SHP77 treated with DMSO at 0.1 percent for 48 hours (cell line): ENCODE data around the gene SMIM33.
"Not testable (repeated sequence)": the region's sequence is repeated elsewhere in the genome, so short reads cannot be mapped to it uniquely, and the experiment has no call there.

Experiments used
- DNase-seq: peaks from one replicate; lab custom pipeline; 2025; lab: John Stamatoyannopoulos, UW

The SMIM33 gene

GRCh38 chr5:139457241-139457640 is 13.6 kb upstream of the SMIM33 start:
- no peak for DNase-seq

- DNase-seq, result no peak
Measured at GRCh38 chr5:139457653-139458306, 13.0 kb upstream of the SMIM33 start.

GRCh38 chr5:139458580-139459407 is 12.0 kb upstream of the SMIM33 start:
- DNase-seq, result no peak

- DNase-seq, result no peak
Measured at GRCh38 chr5:139459451-139459934, 11.3 kb upstream of the SMIM33 start.

- DNase-seq, result no peak
Measured at GRCh38 chr5:139460455-139460854, 10.3 kb upstream of the SMIM33 start.

GRCh38 chr5:139461176-139461575 is 9.6 kb upstream of the SMIM33 start:
- DNase-seq, result no peak

GRCh38 chr5:139461698-139462097 is 9.1 kb upstream of the SMIM33 start:
- DNase-seq, result no peak

- no peak for DNase-seq
Measured at GRCh38 chr5:139462586-139463276, 8.1 kb upstream of the SMIM33 start, which contains the start of gene ECSCR. Gene ECSCR, minus strand, starts transcription at chr5:139462743. Its CDS starts 73 bp downstream, at chr5:139462670.

- DNase-seq, result no peak
Measured at GRCh38 chr5:139468421-139468931, 2.3 kb upstream of the SMIM33 start.

- no peak for DNase-seq
Measured at GRCh38 chr5:139472386-139473030, 1.7 kb downstream of the SMIM33 start.

- no peak for DNase-seq
Measured at GRCh38 chr5:139473105-139473504, 2.3 kb downstream of the SMIM33 start.

GRCh38 chr5:139473565-139473964 is 2.8 kb downstream of the SMIM33 start:
- DNase-seq, result no peak

GRCh38 chr5:139474890-139475791 is 4.3 kb downstream of the SMIM33 start:
- DNase-seq, result no peak

GRCh38 chr5:139475865-139476617 is 5.2 kb downstream of the SMIM33 start:
- DNase-seq, result no peak

- not testable (repeated sequence) for DNase-seq
Measured at GRCh38 chr5:139478657-139479423, 8.0 kb downstream of the SMIM33 start.

GRCh38 chr5:139479729-139480128 is 8.9 kb downstream of the SMIM33 start:
- not testable (repeated sequence) for DNase-seq

- DNase-seq, result no peak
Measured at GRCh38 chr5:139481122-139481533, 10.3 kb downstream of the SMIM33 start.

- no peak for DNase-seq
Measured at GRCh38 chr5:139481580-139482049, 10.8 kb downstream of the SMIM33 start.
